Cardiac septum (tissue), 1 donor: ENCODE data around the gene PREX1. TPM values are rescaled to one million over a fixed set of nuclear protein-coding genes. Genes with fewer than 3 reads are reported as not detected.
"Not testable (repeated sequence)": the region's sequence is repeated elsewhere in the genome, so short reads cannot be mapped to it uniquely, and the experiment has no call there.

Experiments
- DNase-seq: peaks from one replicate; pipeline ENCODE4 v3.0.0-alpha.2; 2020; ENCODE audit warnings: low spot score
- intact Hi-C: fragments of 100-400 bp; cut with DNase I; formaldehyde crosslinking; loops from one replicate; pipeline ENCODE4 v1.14.0; 2022
- total RNA-seq: library from RNA; stranded (reverse); fragmentation: NEBNext Ultra II Directional; extraction: Animal tissue kit (Norgen Biotek cat#: 25700); gene quantifications from one replicate; pipeline ENCODE4 v1.2.1, GENCODE V29; 2021
- donor health status: DM: no; HTN: no; CAD: no.

The PREX1 gene
- total RNA-seq, 1 donor from 2014 or later = 13.9 TPM

- intact Hi-C loops = loop anchor here (5.0 kb wide), 2 partner anchors 67 to 73 kb away; no protein-coding TSS in a partner anchor
- no peak for DNase-seq
Observed at GRCh38 chr20:48828734-48829460, 1.1 kb upstream of the PREX1 start.

- intact Hi-C loops = loop anchor here (5.0 kb wide), 2 partner anchors 65 to 75 kb away; no protein-coding TSS in a partner anchor
Observed at GRCh38 chr20:48826883-48827771, 672 bp downstream of the PREX1 start.

GRCh38 chr20:48826480-48826879 lies 1.3 kb downstream of the PREX1 start:
- intact Hi-C loops = loop anchor here (5.0 kb wide), 2 partner anchors 64 to 76 kb away; no protein-coding TSS in a partner anchor
- not testable (repeated sequence) for DNase-seq

More at GRCh38 chr20:48826883-48827771, 672 bp downstream of the PREX1 start:
- DNase-seq = no peak

- no peak for DNase-seq
- intact Hi-C loops = loop anchor here (5.0 kb wide), 2 partner anchors 64 to 76 kb away; no protein-coding TSS in a partner anchor
Observed at GRCh38 chr20:48826069-48826468, 1.7 kb downstream of the PREX1 start.

GRCh38 chr20:48825566-48825920 lies 2.3 kb downstream of the PREX1 start:
- intact Hi-C loops = loop anchor here (5.0 kb wide), 2 partner anchors 63 to 77 kb away; no protein-coding TSS in a partner anchor
- no peak for DNase-seq

- intact Hi-C loops = loop anchor here (5.0 kb wide), 2 partner anchors 63 to 77 kb away; no protein-coding TSS in a partner anchor
- no peak for DNase-seq
Observed at GRCh38 chr20:48824830-48825565, 2.8 kb downstream of the PREX1 start.

- intact Hi-C loops = no loop called here
Observed at GRCh38 chr20:48823960-48824498, 3.8 kb downstream of the PREX1 start.

GRCh38 chr20:48823476-48823875 lies 4.3 kb downstream of the PREX1 start:
- intact Hi-C loops = no loop called here
- DNase-seq = no peak

More at GRCh38 chr20:48823960-48824498, 3.8 kb downstream of the PREX1 start:
- DNase-seq = no peak

- no peak for DNase-seq
- intact Hi-C loops = no loop called here
Observed at GRCh38 chr20:48822879-48823385, 4.9 kb downstream of the PREX1 start.

GRCh38 chr20:48822178-48822577 lies 5.6 kb downstream of the PREX1 start:
- intact Hi-C loops = no loop called here
- no peak for DNase-seq

GRCh38 chr20:48821261-48821920 lies 6.4 kb downstream of the PREX1 start:
- intact Hi-C loops = no loop called here
- no peak for DNase-seq

GRCh38 chr20:48820649-48820973 lies 7.2 kb downstream of the PREX1 start:
- intact Hi-C loops = no loop called here
- no peak for DNase-seq

GRCh38 chr20:48819821-48820648 lies 7.8 kb downstream of the PREX1 start:
- intact Hi-C loops = no loop called here
- no peak for DNase-seq

- no peak for DNase-seq
- intact Hi-C loops = no loop called here
Observed at GRCh38 chr20:48819089-48819488, 8.7 kb downstream of the PREX1 start.

- intact Hi-C loops = no loop called here
- no peak for DNase-seq
Observed at GRCh38 chr20:48818481-48818987, 9.3 kb downstream of the PREX1 start.

GRCh38 chr20:48818031-48818370 lies 9.8 kb downstream of the PREX1 start:
- intact Hi-C loops = no loop called here
- DNase-seq = no peak

- intact Hi-C loops = no loop called here
- DNase-seq = no peak
Observed at GRCh38 chr20:48817367-48818030, 10.3 kb downstream of the PREX1 start.
